HL-60 (cell line): ENCODE results near the gene ZNF575.

Experiments
- SPI1 ChIP-seq: IDR thresholded peaks from 2 replicates; pipeline ENCODE4 v1.6.1; 2012; ENCODE audit warnings: low read depth, mild to moderate bottlenecking, borderline replicate concordance
- TF ChIP-seq, protein P1 (sequence below): IDR thresholded peaks from one replicate; pipeline ENCODE4 v1.5.1; 2011; ENCODE audit warnings: low read length, control low read depth, inconsistent platforms; ENCODE audit not compliant: insufficient read depth

DNA sequence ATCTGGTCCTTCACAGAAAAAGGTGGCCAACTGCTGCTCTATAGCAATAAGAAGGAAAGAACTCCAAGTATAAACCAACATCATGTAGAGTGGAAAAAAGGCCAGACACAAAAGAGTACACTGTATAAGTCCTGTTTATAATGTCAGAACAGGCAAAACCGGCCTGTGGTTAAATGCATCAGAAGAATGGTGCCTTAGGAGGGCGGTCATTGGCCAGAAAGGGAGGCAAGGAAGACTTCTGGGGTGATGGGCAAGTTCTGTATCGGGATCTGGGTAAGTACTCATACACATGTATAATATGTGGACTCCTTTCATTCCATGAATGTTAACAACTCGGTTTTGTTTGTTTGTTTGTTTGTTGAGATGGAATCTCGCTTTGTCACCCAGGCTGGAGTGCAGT is 10.1 kb upstream of the ZNF575 start:
- TF ChIP-seq, protein P1, sequence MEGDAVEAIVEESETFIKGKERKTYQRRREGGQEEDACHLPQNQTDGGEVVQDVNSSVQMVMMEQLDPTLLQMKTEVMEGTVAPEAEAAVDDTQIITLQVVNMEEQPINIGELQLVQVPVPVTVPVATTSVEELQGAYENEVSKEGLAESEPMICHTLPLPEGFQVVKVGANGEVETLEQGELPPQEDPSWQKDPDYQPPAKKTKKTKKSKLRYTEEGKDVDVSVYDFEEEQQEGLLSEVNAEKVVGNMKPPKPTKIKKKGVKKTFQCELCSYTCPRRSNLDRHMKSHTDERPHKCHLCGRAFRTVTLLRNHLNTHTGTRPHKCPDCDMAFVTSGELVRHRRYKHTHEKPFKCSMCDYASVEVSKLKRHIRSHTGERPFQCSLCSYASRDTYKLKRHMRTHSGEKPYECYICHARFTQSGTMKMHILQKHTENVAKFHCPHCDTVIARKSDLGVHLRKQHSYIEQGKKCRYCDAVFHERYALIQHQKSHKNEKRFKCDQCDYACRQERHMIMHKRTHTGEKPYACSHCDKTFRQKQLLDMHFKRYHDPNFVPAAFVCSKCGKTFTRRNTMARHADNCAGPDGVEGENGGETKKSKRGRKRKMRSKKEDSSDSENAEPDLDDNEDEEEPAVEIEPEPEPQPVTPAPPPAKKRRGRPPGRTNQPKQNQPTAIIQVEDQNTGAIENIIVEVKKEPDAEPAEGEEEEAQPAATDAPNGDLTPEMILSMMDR = no peak
- no peak for TF ChIP-seq SPI1
